A549 (cell line): ENCODE measurements around the gene NT5C.

Source experiments
- HMGXB4 ChIP-seq: fragments of 250-450 bp; sonication (Bioruptor Pico); IDR thresholded peaks from 2 replicates; pipeline ENCODE4 v1.5.0; 2021; ENCODE audit warnings: mild to moderate bottlenecking, moderate library complexity, borderline replicate concordance
- KDM5A ChIP-seq: fragments of 200-600 bp; sonication (generic); IDR thresholded peaks from 2 replicates; pipeline ENCODE4 v1.6.1; 2016; ENCODE audit warnings: antibody characterized with exemption, mild to moderate bottlenecking
- MAX ChIP-seq: IDR thresholded peaks from 2 replicates; pipeline ENCODE4 v1.6.1; 2012
- MAZ ChIP-seq: fragments of 150-350 bp; IDR thresholded peaks from 2 replicates; pipeline ENCODE4 v1.6.1; 2014; ENCODE audit warnings: antibody characterized with exemption, low read depth, low read length, borderline replicate concordance
- MYC ChIP-seq: IDR thresholded peaks from 2 replicates; pipeline ENCODE4 v1.6.1; 2012; ENCODE audit warnings: mild to moderate bottlenecking, inconsistent platforms, low read length, improper control_type of control experiment, borderline replicate concordance
- POLR2A ChIP-seq: IDR thresholded peaks from 2 replicates; pipeline ENCODE4 v1.6.1; 2012; ENCODE audit warnings: mild to moderate bottlenecking, low read length
- TF ChIP-seq, protein P1 (sequence below): fragments of >200 bp; sonication (Bioruptor Twin); formaldehyde crosslinking; IDR thresholded peaks from 3 replicates; pipeline ENCODE4 v1.5.1; 2016
- TF ChIP-seq, protein P2 (sequence below): fragments of 200-600 bp; sonication (generic); IDR thresholded peaks from 2 replicates; pipeline ENCODE4 v1.6.1; 2016; ENCODE audit warnings: antibody characterized with exemption, mild to moderate bottlenecking, moderate library complexity

DNA sequence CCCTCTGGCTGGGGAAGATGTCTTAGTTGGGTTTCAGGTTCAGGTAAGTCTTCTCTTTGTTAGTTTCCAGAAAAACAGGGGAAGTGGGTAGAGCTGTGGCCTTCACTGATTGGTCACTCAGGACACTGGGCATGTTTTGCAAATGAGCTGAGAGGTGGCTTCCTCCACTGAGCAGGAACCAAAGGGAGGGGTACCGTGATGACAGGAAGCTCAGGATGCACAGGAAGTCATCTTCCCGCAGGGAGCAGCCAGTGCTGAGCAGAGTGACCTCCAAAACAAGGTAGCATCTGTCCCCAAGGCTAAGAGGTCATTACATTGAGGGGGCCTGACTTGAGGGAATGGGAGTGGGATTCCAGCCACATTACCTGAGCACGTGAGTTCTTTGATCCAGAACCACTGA is 5.6 kb downstream of the NT5C start:
- TF ChIP-seq, protein P1, sequence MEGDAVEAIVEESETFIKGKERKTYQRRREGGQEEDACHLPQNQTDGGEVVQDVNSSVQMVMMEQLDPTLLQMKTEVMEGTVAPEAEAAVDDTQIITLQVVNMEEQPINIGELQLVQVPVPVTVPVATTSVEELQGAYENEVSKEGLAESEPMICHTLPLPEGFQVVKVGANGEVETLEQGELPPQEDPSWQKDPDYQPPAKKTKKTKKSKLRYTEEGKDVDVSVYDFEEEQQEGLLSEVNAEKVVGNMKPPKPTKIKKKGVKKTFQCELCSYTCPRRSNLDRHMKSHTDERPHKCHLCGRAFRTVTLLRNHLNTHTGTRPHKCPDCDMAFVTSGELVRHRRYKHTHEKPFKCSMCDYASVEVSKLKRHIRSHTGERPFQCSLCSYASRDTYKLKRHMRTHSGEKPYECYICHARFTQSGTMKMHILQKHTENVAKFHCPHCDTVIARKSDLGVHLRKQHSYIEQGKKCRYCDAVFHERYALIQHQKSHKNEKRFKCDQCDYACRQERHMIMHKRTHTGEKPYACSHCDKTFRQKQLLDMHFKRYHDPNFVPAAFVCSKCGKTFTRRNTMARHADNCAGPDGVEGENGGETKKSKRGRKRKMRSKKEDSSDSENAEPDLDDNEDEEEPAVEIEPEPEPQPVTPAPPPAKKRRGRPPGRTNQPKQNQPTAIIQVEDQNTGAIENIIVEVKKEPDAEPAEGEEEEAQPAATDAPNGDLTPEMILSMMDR, result no peak
- TF ChIP-seq, protein P2, sequence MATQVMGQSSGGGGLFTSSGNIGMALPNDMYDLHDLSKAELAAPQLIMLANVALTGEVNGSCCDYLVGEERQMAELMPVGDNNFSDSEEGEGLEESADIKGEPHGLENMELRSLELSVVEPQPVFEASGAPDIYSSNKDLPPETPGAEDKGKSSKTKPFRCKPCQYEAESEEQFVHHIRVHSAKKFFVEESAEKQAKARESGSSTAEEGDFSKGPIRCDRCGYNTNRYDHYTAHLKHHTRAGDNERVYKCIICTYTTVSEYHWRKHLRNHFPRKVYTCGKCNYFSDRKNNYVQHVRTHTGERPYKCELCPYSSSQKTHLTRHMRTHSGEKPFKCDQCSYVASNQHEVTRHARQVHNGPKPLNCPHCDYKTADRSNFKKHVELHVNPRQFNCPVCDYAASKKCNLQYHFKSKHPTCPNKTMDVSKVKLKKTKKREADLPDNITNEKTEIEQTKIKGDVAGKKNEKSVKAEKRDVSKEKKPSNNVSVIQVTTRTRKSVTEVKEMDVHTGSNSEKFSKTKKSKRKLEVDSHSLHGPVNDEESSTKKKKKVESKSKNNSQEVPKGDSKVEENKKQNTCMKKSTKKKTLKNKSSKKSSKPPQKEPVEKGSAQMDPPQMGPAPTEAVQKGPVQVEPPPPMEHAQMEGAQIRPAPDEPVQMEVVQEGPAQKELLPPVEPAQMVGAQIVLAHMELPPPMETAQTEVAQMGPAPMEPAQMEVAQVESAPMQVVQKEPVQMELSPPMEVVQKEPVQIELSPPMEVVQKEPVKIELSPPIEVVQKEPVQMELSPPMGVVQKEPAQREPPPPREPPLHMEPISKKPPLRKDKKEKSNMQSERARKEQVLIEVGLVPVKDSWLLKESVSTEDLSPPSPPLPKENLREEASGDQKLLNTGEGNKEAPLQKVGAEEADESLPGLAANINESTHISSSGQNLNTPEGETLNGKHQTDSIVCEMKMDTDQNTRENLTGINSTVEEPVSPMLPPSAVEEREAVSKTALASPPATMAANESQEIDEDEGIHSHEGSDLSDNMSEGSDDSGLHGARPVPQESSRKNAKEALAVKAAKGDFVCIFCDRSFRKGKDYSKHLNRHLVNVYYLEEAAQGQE, result no peak
- no peak for TF ChIP-seq MAZ
- no peak for TF ChIP-seq HMGXB4
- TF ChIP-seq KDM5A, result no peak
- no peak for TF ChIP-seq MAX
- no peak for TF ChIP-seq MYC
- TF ChIP-seq POLR2A, result no peak
